AG04450 (cell line): ENCODE data around the gene PTPRQ. TPM values are rescaled to one million over a fixed set of nuclear protein-coding genes. Genes with fewer than 3 reads are reported as not detected.

Experiments
- CTCF ChIA-PET: fragments of 300-600, 350-600 bp; formaldehyde crosslinking; extraction: SDS; loops from one replicate; lab custom pipeline; 2022; ENCODE audit warnings: antibody characterized with exemption, inconsistent platforms; lab: Charles Lee
- POLR2A ChIA-PET: fragments of 350-600 bp; formaldehyde crosslinking; extraction: SDS; loops from one replicate; lab custom pipeline; 2021; ENCODE audit warnings: antibody characterized with exemption, inconsistent platforms; lab: Yijun Ruan, JAX
- DNase-seq: peaks from one replicate; pipeline ENCODE4 v3.0.0-alpha.2; 2011; ENCODE audit warnings: low read depth, low spot score
- H3K27ac ChIP-seq: one replicate; pipeline ENCODE4 v1.5.1; 2012; ENCODE audit warnings: low read depth, low read length, control low read depth
- H3K27me3 ChIP-seq: one replicate; pipeline ENCODE4 v1.6.0; 2012; ENCODE audit warnings: low read length; ENCODE audit not compliant: control insufficient read depth, insufficient read depth
- H3K4me3 ChIP-seq: 2 replicates; pipeline ENCODE4 v1.5.1; 2011; ENCODE audit warnings: mild to moderate bottlenecking, low read depth, low read length, control low read depth
- H3K9me3 ChIP-seq: 2 replicates; pipeline ENCODE4 v1.5.1; 2012; ENCODE audit warnings: low read length; ENCODE audit not compliant: control insufficient read depth, insufficient read depth
- polyA plus RNA-seq: library from polyadenylated mRNA; depleted of rRNA; stranded (reverse); fragments of >200 nt; gene quantifications from 2 replicates; pipeline ENCODE4 v1.2.3, GENCODE V29; 2011
- TF ChIP-seq, protein P1 (sequence below): IDR thresholded peaks from 2 replicates; pipeline ENCODE4 v1.5.1; 2011; ENCODE audit warnings: low read depth, low read length, control low read depth, inconsistent platforms

PTPRQ gene
- polyA plus RNA-seq, 1 experiment: 1.1 TPM

DNA sequence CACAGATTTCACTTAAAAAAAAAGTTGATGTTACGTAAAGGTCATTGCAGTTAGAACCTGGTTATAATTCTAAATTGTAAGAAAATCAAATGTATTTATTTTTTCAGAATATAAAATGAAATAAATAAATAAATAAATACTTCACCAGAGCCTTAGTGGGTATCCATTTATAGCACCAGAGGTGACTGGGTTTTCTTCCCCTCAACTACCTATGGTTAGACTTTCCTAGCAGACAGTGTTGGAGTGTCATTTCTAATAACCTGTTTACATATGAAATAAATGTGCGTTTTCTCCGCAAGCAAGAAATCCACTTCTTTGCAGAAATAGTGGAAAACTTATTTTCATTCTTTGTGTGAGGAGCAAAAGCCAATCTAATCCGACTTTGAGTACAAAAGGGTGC, 269.4 kb downstream of the PTPRQ start:
- H3K27ac ChIP-seq: no peak overlapping the region
- H3K4me3 ChIP-seq: no peak overlapping the region
- TF ChIP-seq, protein P1, sequence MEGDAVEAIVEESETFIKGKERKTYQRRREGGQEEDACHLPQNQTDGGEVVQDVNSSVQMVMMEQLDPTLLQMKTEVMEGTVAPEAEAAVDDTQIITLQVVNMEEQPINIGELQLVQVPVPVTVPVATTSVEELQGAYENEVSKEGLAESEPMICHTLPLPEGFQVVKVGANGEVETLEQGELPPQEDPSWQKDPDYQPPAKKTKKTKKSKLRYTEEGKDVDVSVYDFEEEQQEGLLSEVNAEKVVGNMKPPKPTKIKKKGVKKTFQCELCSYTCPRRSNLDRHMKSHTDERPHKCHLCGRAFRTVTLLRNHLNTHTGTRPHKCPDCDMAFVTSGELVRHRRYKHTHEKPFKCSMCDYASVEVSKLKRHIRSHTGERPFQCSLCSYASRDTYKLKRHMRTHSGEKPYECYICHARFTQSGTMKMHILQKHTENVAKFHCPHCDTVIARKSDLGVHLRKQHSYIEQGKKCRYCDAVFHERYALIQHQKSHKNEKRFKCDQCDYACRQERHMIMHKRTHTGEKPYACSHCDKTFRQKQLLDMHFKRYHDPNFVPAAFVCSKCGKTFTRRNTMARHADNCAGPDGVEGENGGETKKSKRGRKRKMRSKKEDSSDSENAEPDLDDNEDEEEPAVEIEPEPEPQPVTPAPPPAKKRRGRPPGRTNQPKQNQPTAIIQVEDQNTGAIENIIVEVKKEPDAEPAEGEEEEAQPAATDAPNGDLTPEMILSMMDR: no peak
- DNase-seq: no peak
- CTCF ChIA-PET: no interaction called here
- H3K9me3 ChIP-seq: peaks cover 12% of the 10 kb centered on the region
- POLR2A ChIA-PET: no interaction called here
- no peaks in the 10 kb centered on the region for H3K27me3 ChIP-seq

DNA sequence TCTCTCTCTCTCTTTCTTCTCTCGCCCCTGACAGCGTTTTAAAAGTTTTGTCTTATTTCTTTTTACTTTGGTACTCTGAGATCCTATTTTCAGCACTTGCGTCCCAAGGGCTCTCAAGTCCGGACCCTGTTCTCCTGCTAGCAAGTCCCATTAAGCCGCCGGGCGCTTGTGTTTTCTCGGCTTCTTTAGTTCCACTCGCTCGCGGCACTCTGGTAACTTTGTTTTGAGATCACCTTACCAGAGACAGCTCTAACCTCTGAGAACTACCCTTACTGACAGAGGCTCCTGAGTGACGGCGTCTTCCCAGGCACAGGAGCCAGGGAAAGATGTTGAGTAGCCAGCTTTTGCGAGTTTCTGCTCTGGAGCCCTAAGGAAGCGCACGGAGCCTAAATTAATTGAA, 270.0 kb downstream of the PTPRQ start:
- no peaks in the 10 kb centered on the region for H3K27me3 ChIP-seq
- no peak for DNase-seq
- ChIA-PET POLR2A (no interaction called here), CTCF (interaction anchor here (0.6 kb wide), 1 partner anchor 115 kb away, joined by 3 read pairs; no protein-coding TSS in a partner anchor)
- peaks cover 9% of the 10 kb centered on the region for H3K9me3 ChIP-seq
- H3K4me3 ChIP-seq: no peak overlapping the region
- TF ChIP-seq, protein P1: no peak
- H3K27ac ChIP-seq: no peak overlapping the region

- no peak for DNase-seq
- Histone ChIP-seq H3K27me3 (no peaks in the 10 kb centered on the region), H3K27ac (no peak overlapping the region), H3K4me3 (no peak overlapping the region), H3K9me3 (peaks cover 9% of the 10 kb centered on the region)
- TF ChIP-seq, protein P1: no peak
- ChIA-PET CTCF (interaction anchor here (1.0 kb wide), 1 partner anchor 122 kb away, joined by 3 read pairs; no protein-coding TSS in a partner anchor), POLR2A (no interaction called here)
Measured at GRCh38 chr12:80714846-80715245, 270.8 kb downstream of the PTPRQ start.

GRCh38 chr12:80715713-80716249, 271.7 kb downstream of the PTPRQ start:
- DNase-seq: no peak
- POLR2A ChIA-PET: no interaction called here
- TF ChIP-seq, protein P1: no peak

DNA sequence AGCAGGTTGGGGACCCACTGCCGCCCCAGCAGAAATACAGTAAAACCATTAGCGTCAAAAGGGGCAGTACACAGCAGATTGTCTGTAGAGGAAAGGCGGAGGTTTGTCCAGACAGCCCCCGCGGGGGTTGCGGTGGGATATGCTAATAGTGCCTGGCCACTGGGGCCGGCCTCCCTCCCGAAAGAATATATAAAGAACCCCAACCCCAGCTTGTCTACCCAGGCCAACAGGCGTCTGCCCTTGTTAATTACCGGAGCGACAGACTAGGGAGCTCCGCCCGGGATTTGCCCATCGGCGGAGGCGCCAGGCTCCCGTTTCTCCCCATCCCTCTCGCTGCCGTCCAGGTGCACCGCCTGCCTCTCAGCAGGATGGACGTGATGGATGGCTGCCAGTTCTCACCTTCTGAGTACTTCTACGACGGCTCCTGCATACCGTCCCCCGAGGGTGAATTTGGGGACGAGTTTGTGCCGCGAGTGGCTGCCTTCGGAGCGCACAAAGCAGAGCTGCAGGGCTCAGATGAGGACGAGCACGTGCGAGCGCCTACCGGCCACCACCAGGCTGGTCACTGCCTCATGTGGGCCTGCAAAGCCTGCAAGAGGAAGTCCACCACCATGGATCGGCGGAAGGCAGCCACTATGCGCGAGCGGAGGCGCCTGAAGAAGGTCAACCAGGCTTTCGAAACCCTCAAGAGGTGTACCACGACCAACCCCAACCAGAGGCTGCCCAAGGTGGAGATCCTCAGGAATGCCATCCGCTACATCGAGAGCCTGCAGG, 272.8 kb downstream of the PTPRQ start, which contains the start of gene MYF5:
MYF5 (plus strand) TSS at position 217 of the 774 bp plus-strand sequence; CDS start at position 369, 152 bp downstream.
- ChIA-PET CTCF (no interaction called here), POLR2A (no interaction called here)
- Histone ChIP-seq H3K4me3 (no peak within 1 kb of the TSS), H3K27me3 (no peaks in the 10 kb centered on the region), H3K9me3 (peaks cover 9% of the 10 kb centered on the region), H3K27ac (no peak within 1 kb of the TSS)
- DNase-seq: no peak
- TF ChIP-seq, protein P1: no peak

More at GRCh38 chr12:80715713-80716249, 271.7 kb downstream of the PTPRQ start:
- Histone ChIP-seq H3K9me3 (peaks cover 9% of the 10 kb centered on the region), H3K4me3 (no peak overlapping the region), H3K27ac (no peak overlapping the region), H3K27me3 (no peaks in the 10 kb centered on the region)
- CTCF ChIA-PET: interaction anchor here (1.0 kb wide), 1 partner anchor 122 kb away, joined by 3 read pairs; no protein-coding TSS in a partner anchor
